H9 (cell line): ENCODE results near the gene SMYD4. TPM values are rescaled to one million over a fixed set of nuclear protein-coding genes. Genes with fewer than 3 reads are reported as not detected.
A peak's percentile ranks its signal among the peaks of the same experiment; 100 is the strongest.

Experiments used
- DNase-seq: peaks from one replicate; pipeline ENCODE4 v3.0.0-alpha.2; 2017
- H2AFZ ChIP-seq: one replicate; pipeline ENCODE4 v1.6.1; 2013; ENCODE audit warnings: mild to moderate bottlenecking, low read length, control low read depth, moderate library complexity
- H2AK5ac ChIP-seq: 2 replicates; pipeline ENCODE4 v1.6.1; 2013; ENCODE audit warnings: low read length, control low read depth, mixed read lengths; ENCODE audit not compliant: insufficient read length
- H2BK120ac ChIP-seq: one replicate; pipeline ENCODE4 v1.6.1; 2013; ENCODE audit warnings: low read depth, mild to moderate bottlenecking, low read length, control low read depth, inconsistent platforms; ENCODE audit not compliant: poor library complexity, severe bottlenecking
- H2BK12ac ChIP-seq: 2 replicates; pipeline ENCODE4 v1.6.1; 2013; ENCODE audit warnings: low read length, control low read depth, mixed read lengths, low read depth; ENCODE audit not compliant: insufficient read length
- H2BK15ac ChIP-seq: 2 replicates; pipeline ENCODE4 v1.6.1; 2013; ENCODE audit warnings: low read depth, low read length, control low read depth
- H2BK20ac ChIP-seq: one replicate; pipeline ENCODE4 v1.6.1; 2013; ENCODE audit warnings: low read depth, mild to moderate bottlenecking, low read length, control low read depth, inconsistent platforms; ENCODE audit not compliant: poor library complexity, severe bottlenecking
- H2BK5ac ChIP-seq: 2 replicates; pipeline ENCODE4 v1.6.1; 2013; ENCODE audit warnings: low read length, control low read depth, mixed read lengths; ENCODE audit not compliant: insufficient read length
- H3K14ac ChIP-seq: 2 replicates; pipeline ENCODE4 v1.6.1; 2013; ENCODE audit warnings: low read length, control low read depth; ENCODE audit not compliant: insufficient read depth
- H3K18ac ChIP-seq: 2 replicates; pipeline ENCODE4 v1.6.1; 2013; ENCODE audit warnings: low read depth, mild to moderate bottlenecking, mixed read lengths, low read length, control low read depth; ENCODE audit not compliant: insufficient read length
- H3K23ac ChIP-seq: 2 replicates; pipeline ENCODE4 v1.6.1; 2013; ENCODE audit warnings: low read length, control low read depth, mixed read lengths, low read depth; ENCODE audit not compliant: insufficient read length
- H3K23me2 ChIP-seq: 2 replicates; pipeline ENCODE4 v1.6.1; 2013; ENCODE audit warnings: low read depth, mild to moderate bottlenecking, mixed read lengths, low read length, control low read depth; ENCODE audit not compliant: insufficient read length, poor library complexity, severe bottlenecking
- H3K27ac ChIP-seq: 2 replicates; pipeline ENCODE4 v1.5.1; 2013; ENCODE audit warnings: low read length, control low read depth, mixed read lengths, low read depth; ENCODE audit not compliant: insufficient read length
- H3K27me3 ChIP-seq: 2 replicates; pipeline ENCODE4 v1.6.1; 2013; ENCODE audit warnings: low read length, control low read depth, inconsistent platforms; ENCODE audit not compliant: insufficient read depth
- H3K4ac ChIP-seq: 2 replicates; pipeline ENCODE4 v1.6.1; 2013; ENCODE audit warnings: low read depth, mild to moderate bottlenecking, control low read depth, inconsistent platforms, low read length, moderate library complexity
- H3K4me1 ChIP-seq: 2 replicates; pipeline ENCODE4 v1.6.1; 2013; ENCODE audit warnings: low read length, control low read depth, inconsistent platforms; ENCODE audit not compliant: insufficient read depth
- H3K4me2 ChIP-seq: 2 replicates; pipeline ENCODE4 v1.6.1; 2013; ENCODE audit warnings: low read length, control low read depth, mixed read lengths; ENCODE audit not compliant: insufficient read length, insufficient read depth
- H3K56ac ChIP-seq: 2 replicates; pipeline ENCODE4 v1.6.1; 2013; ENCODE audit warnings: low read depth, mild to moderate bottlenecking, mixed read lengths, low read length, control low read depth; ENCODE audit not compliant: insufficient read length
- H3K79me1 ChIP-seq: 2 replicates; pipeline ENCODE4 v1.6.1; 2013; ENCODE audit warnings: low read depth, mild to moderate bottlenecking, moderate library complexity, low read length, control low read depth, inconsistent platforms; ENCODE audit not compliant: insufficient read depth, poor library complexity, severe bottlenecking
- H3K79me2 ChIP-seq: 2 replicates; pipeline ENCODE4 v1.6.1; 2013; ENCODE audit warnings: low read length, control low read depth, inconsistent platforms; ENCODE audit not compliant: insufficient read depth
- H3K9ac ChIP-seq: 2 replicates; pipeline ENCODE4 v1.6.1; 2013; ENCODE audit warnings: low read length, control low read depth, mixed read lengths; ENCODE audit not compliant: insufficient read length; ENCODE audit errors: extremely low read depth
- H3K9me3 ChIP-seq: one replicate; pipeline ENCODE4 v1.6.1; 2013; ENCODE audit warnings: low read depth, low read length, inconsistent platforms; ENCODE audit not compliant: control insufficient read depth
- H3T11ph ChIP-seq: one replicate; pipeline ENCODE4 v1.6.1; 2013; ENCODE audit warnings: mild to moderate bottlenecking, low read length, control low read depth, inconsistent platforms
- H4K20me1 ChIP-seq: one replicate; pipeline ENCODE4 v1.6.1; 2013; ENCODE audit not compliant: control insufficient read depth, insufficient read length, insufficient read depth
- H4K5ac ChIP-seq: 2 replicates; pipeline ENCODE4 v1.6.1; 2013; ENCODE audit warnings: low read depth, mild to moderate bottlenecking, mixed read lengths, low read length, control low read depth; ENCODE audit not compliant: insufficient read length
- H4K8ac ChIP-seq: replicated peaks from 2 replicates; pipeline ENCODE4 v1.6.1; 2013; ENCODE audit warnings: low read length, control low read depth, mixed read lengths, low read depth; ENCODE audit not compliant: insufficient read length
- H4K91ac ChIP-seq: 2 replicates; pipeline ENCODE4 v1.6.1; 2013; ENCODE audit warnings: low read depth, mild to moderate bottlenecking, moderate library complexity, mixed read lengths, low read length, control low read depth; ENCODE audit not compliant: insufficient read length
- H3K27ac Mint-ChIP-seq, 3 experiments: 2 replicates in 2 of 3; 3 replicates in 1 of 3; pipeline ENCODE4 v1.8.0; 2020 to 2021; ENCODE audit warnings: mixed read lengths in 3 of 3, mild to moderate bottlenecking in 1 of 3, moderate library complexity in 1 of 3
- H3K27me3 Mint-ChIP-seq: 2 replicates; pipeline ENCODE4 v1.8.0; 2021; ENCODE audit warnings: low read depth, mild to moderate bottlenecking, moderate library complexity, mixed read lengths
- H3K36me3 Mint-ChIP-seq, 3 experiments: 2 replicates in 2 of 3; 3 replicates in 1 of 3; pipeline ENCODE4 v1.8.0; 2020 to 2021; ENCODE audit warnings: low read depth in 3 of 3, mixed read lengths in 3 of 3; ENCODE audit not compliant: insufficient read depth in 1 of 3
- H3K4me1 Mint-ChIP-seq, 2 experiments: 2 replicates each; pipeline ENCODE4 v1.8.0; 2020; ENCODE audit warnings: mixed read lengths in 2 of 2
- H3K4me3 Mint-ChIP-seq, 2 experiments: 2 replicates in 1 of 2; 3 replicates in 1 of 2; pipeline ENCODE4 v1.8.0; 2020 to 2021; ENCODE audit warnings: mild to moderate bottlenecking in 2 of 2, mixed read lengths in 2 of 2, moderate library complexity in 1 of 2
- H3K9me3 Mint-ChIP-seq, 2 experiments: 2 replicates in 1 of 2; 3 replicates in 1 of 2; pipeline ENCODE4 v1.8.0; 2020; ENCODE audit warnings: mild to moderate bottlenecking in 2 of 2, mixed read lengths in 2 of 2, moderate library complexity in 1 of 2
- WGBS: extraction: QIAGEN DNeasy Blood & Tissue Kit; methylation state at CpG from one replicate; pipeline ENCODE4 v1.1.7; 2013; ENCODE audit warnings: missing lambda C conversion rate, low lambda C conversion rate, mixed read lengths; ENCODE audit not compliant: insufficient read length; ENCODE audit errors: extremely low coverage; 5-methylcytosine and 5-hydroxymethylcytosine counted together
- total RNA-seq: library from RNA; stranded (reverse); gene quantifications from 2 replicates; pipeline ENCODE4 v1.2.1, GENCODE V29; 2021
- TF ChIP-seq, protein P1 (sequence below): fragments of 200-600 bp; sonication (generic); conservative IDR thresholded peaks from 3 replicates; pipeline ENCODE4 v1.8.0; 2021; ENCODE audit warnings: antibody characterized with exemption, mild to moderate bottlenecking

The SMYD4 gene
- total RNA-seq, 1 experiment from 2014 or later = 28.8 TPM

DNA sequence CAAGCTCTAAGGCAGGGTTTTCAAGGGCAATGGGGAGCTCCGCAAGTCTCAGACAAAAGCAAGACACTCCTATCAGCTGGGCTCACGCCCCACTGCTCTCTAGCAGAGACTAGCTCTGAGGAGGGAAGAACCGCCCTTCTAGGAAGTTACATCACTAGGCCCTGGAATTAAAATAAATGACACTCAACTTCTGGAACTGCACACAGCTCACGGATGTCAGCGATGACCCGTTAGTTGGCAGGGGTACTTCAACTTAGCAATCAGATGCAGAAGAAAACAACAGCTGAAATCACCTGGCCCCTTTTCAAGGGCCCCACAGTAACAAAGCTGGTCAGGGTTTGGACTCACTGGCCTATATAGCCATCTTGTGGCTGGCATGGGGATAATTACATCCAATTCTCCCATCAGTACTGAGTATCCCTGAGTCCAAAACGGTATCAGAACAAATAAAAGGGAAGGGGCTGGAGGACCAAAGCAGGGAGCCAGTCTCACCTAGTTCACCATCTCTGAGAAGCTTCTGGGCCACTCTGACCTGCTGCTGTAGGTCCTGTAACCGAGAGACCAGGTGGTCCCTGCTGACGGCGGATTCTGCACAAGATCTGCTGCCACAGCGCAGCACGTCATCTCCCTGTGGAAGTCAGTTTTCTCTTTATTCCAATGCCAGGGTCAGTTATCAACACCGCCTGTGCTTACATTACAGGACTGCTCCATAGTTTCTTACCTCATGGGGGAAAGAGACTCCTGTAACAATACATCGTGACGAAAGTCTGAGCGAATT, 45.7 kb downstream of the SMYD4 start:
- Histone ChIP-seq H2BK12ac (no peak overlapping the region), H3K4me1 (no peaks in the 10 kb centered on the region), H2BK15ac (no peak overlapping the region), H3T11ph (no peak overlapping the region), H4K20me1 (no peaks in the 10 kb centered on the region), H3K79me2 (no peaks in the 10 kb centered on the region), H3K9me3 (no peaks in the 10 kb centered on the region), H3K27ac (no peak overlapping the region), H3K79me1 (no peaks in the 10 kb centered on the region), H3K56ac (no peak overlapping the region), H3K4me2 (no peak overlapping the region), H3K23ac (no peak overlapping the region), H3K9ac (no peak overlapping the region), H3K14ac (no peak overlapping the region), H4K5ac (no peak overlapping the region), H3K4ac (no peak overlapping the region), H2BK5ac (no peak overlapping the region), H4K91ac (no peak overlapping the region), H3K23me2 (no peaks in the 10 kb centered on the region), H3K27me3 (no peaks in the 10 kb centered on the region), H2AFZ (no peak overlapping the region), H2AK5ac (no peak overlapping the region), H4K8ac (no peak overlapping the region), H3K18ac (no peak overlapping the region), H2BK120ac (no peak overlapping the region), H2BK20ac (no peak overlapping the region)
- WGBS = no CpG with 5 or more reads among the region's 16 CpGs
- Mint-ChIP-seq H3K9me3 (no peaks in the 10 kb centered on the region), H3K4me1 (no peaks in the 10 kb centered on the region), H3K4me3 (no peak overlapping the region), H3K36me3 (peaks cover 29 to 78% (median 68%) of the 10 kb centered on the region in 3 experiments; a peak in 6 of 7 replicates), H3K27ac (peak overlapping the region; percentile 2 to 82 (median 31); a peak in 1 of 7 replicates), H3K27me3 (no peaks in the 10 kb centered on the region)
- DNase-seq = no peak
- TF ChIP-seq, protein P1, sequence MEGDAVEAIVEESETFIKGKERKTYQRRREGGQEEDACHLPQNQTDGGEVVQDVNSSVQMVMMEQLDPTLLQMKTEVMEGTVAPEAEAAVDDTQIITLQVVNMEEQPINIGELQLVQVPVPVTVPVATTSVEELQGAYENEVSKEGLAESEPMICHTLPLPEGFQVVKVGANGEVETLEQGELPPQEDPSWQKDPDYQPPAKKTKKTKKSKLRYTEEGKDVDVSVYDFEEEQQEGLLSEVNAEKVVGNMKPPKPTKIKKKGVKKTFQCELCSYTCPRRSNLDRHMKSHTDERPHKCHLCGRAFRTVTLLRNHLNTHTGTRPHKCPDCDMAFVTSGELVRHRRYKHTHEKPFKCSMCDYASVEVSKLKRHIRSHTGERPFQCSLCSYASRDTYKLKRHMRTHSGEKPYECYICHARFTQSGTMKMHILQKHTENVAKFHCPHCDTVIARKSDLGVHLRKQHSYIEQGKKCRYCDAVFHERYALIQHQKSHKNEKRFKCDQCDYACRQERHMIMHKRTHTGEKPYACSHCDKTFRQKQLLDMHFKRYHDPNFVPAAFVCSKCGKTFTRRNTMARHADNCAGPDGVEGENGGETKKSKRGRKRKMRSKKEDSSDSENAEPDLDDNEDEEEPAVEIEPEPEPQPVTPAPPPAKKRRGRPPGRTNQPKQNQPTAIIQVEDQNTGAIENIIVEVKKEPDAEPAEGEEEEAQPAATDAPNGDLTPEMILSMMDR = peak; percentile 74
